ENCODE results near the gene TRPT1.

TRPT1 gene

GRCh38 chr11:64258946-64259532 is 33.1 kb upstream of the TRPT1 start:
- Histone ChIP-seq H3F3A (ENCODE audit: insufficient read depth, low read length) (no peaks in the 10 kb centered on the region), H3K4me3 (ENCODE audit: low read depth, low read length, poor library complexity, severe bottlenecking) (no peak overlapping the region), H3K4me1 (ENCODE audit: insufficient read depth, low read length, severe bottlenecking) (no peaks in the 10 kb centered on the region), H3K9me3 (ENCODE audit: low read length) (no peaks in the 10 kb centered on the region), H3K4me2 (ENCODE audit: low read length) (no peak overlapping the region), H4K20me1 (ENCODE audit: insufficient read depth, low read length) (no peaks in the 10 kb centered on the region), H3K79me2 (ENCODE audit: insufficient read depth, low read length) (no peaks in the 10 kb centered on the region), H2AFZ (ENCODE audit: low read length) (no peak overlapping the region), H3K9me2 (ENCODE audit: low read depth, low read length) (no peaks in the 10 kb centered on the region), H3K27ac (ENCODE audit: low read depth, low read length, poor library complexity, severe bottlenecking) (no peak overlapping the region), H3K9ac (ENCODE audit: low read length) (no peak overlapping the region), H3K36me3 (ENCODE audit: insufficient read depth, low read length) (peaks cover 44% of the 10 kb centered on the region), H3K27me3 (ENCODE audit: insufficient read depth, low read length) (no peaks in the 10 kb centered on the region)
- no peak for TF ChIP-seq CTCF (IDR thresholded peaks at IDR 0.05; ENCODE audit: low read length)
- no peak for TF ChIP-seq EZH2 (IDR thresholded peaks at IDR 0.05; ENCODE audit: borderline replicate concordance, low read length)

- H3K4me1 ChIP-seq (ENCODE audit: insufficient read depth, low read length, severe bottlenecking) = no peaks in the 10 kb centered on the region
- peaks cover 44% of the 10 kb centered on the region for H3K36me3 ChIP-seq (ENCODE audit: insufficient read depth, low read length)
- H3K9me2 ChIP-seq (ENCODE audit: low read depth, low read length) = no peaks in the 10 kb centered on the region
- no peaks in the 10 kb centered on the region for H3F3A ChIP-seq (ENCODE audit: insufficient read depth, low read length)
- no peak overlapping the region for H3K27ac ChIP-seq (ENCODE audit: low read depth, low read length, poor library complexity, severe bottlenecking)
- H3K9me3 ChIP-seq (ENCODE audit: low read length) = no peaks in the 10 kb centered on the region
- no peak overlapping the region for H3K4me2 ChIP-seq (ENCODE audit: low read length)
- H3K4me3 ChIP-seq (ENCODE audit: low read depth, low read length, poor library complexity, severe bottlenecking) = no peak overlapping the region
- H3K79me2 ChIP-seq (ENCODE audit: insufficient read depth, low read length) = no peaks in the 10 kb centered on the region
- TF ChIP-seq EZH2 (IDR thresholded peaks at IDR 0.05; ENCODE audit: borderline replicate concordance, low read length) (no peak), CTCF (IDR thresholded peaks at IDR 0.05; ENCODE audit: low read length) (no peak)
- no peaks in the 10 kb centered on the region for H4K20me1 ChIP-seq (ENCODE audit: insufficient read depth, low read length)
- H3K27me3 ChIP-seq (ENCODE audit: insufficient read depth, low read length) = no peaks in the 10 kb centered on the region
- no peak overlapping the region for H3K9ac ChIP-seq (ENCODE audit: low read length)
- H2AFZ ChIP-seq (ENCODE audit: low read length) = no peak overlapping the region
Observed at GRCh38 chr11:64258356-64258755, 32.4 kb upstream of the TRPT1 start.

GRCh38 chr11:64256300-64256699 is 30.3 kb upstream of the TRPT1 start:
- no peaks in the 10 kb centered on the region for H3K9me3 ChIP-seq (ENCODE audit: low read length)
- H3K27ac ChIP-seq (ENCODE audit: low read depth, low read length, poor library complexity, severe bottlenecking) = no peak overlapping the region
- no peak overlapping the region for H3K4me2 ChIP-seq (ENCODE audit: low read length)
- H2AFZ ChIP-seq (ENCODE audit: low read length) = no peak overlapping the region
- no peaks in the 10 kb centered on the region for H3F3A ChIP-seq (ENCODE audit: insufficient read depth, low read length)
- H3K4me1 ChIP-seq (ENCODE audit: insufficient read depth, low read length, severe bottlenecking) = peaks cover 14% of the 10 kb centered on the region
- no peak overlapping the region for H3K9ac ChIP-seq (ENCODE audit: low read length)
- H3K36me3 ChIP-seq (ENCODE audit: insufficient read depth, low read length) = peaks cover 30% of the 10 kb centered on the region; the same call in 1 of the 2 replicates
- H3K9me2 ChIP-seq (ENCODE audit: low read depth, low read length) = no peaks in the 10 kb centered on the region
- H3K79me2 ChIP-seq (ENCODE audit: insufficient read depth, low read length) = no peaks in the 10 kb centered on the region
- TF ChIP-seq EZH2 (IDR thresholded peaks at IDR 0.05; ENCODE audit: borderline replicate concordance, low read length) (no peak), CTCF (IDR thresholded peaks at IDR 0.05; ENCODE audit: low read length) (no peak)
- H3K27me3 ChIP-seq (ENCODE audit: insufficient read depth, low read length) = no peaks in the 10 kb centered on the region
- H3K4me3 ChIP-seq (ENCODE audit: low read depth, low read length, poor library complexity, severe bottlenecking) = no peak overlapping the region
- no peaks in the 10 kb centered on the region for H4K20me1 ChIP-seq (ENCODE audit: insufficient read depth, low read length)
